K562 (cell line): Measurements from ENCODE around the gene TAGLN3. TPM values are rescaled to one million over a fixed set of nuclear protein-coding genes. Genes with fewer than 3 reads are reported as not detected.

Source experiments
- ATAC-seq: fragments of 200-7000 bp; cut with Tn5 transposase; 3 replicates; pipeline ENCODE4 v1.9.1; 2020; ENCODE audit warnings: moderate library complexity
- BruUV-seq: library from RNA; stranded (reverse); fragments of 400-500 nt; replicated peaks from 2 replicates; lab custom pipeline; 2021; lab: Mats Ljungman, UMichigan
- CTCF ChIA-PET: fragments of 300-600 bp; formaldehyde crosslinking; extraction: SDS; loops from one replicate; lab custom pipeline; 2021; ENCODE audit warnings: low intra/inter-chr PET ratio; lab: Yijun Ruan, JAX
- POLR2A ChIA-PET: fragments of 300-600, 350-650 bp; sonication (Branson Sonifier 250); formaldehyde crosslinking; extraction: SDS; loops from one replicate; lab custom pipeline; 2021; ENCODE audit warnings: antibody characterized with exemption, inconsistent platforms; lab: Yijun Ruan, JAX
- DNase-seq, 4 experiments: peaks; one replicate each; pipeline versions ENCODE4 v3.0.0 to v3.0.0-alpha.2; 2011 to 2018; ENCODE audit warnings: low spot score in 3 of 4, mixed read lengths in 3 of 4; ENCODE audit errors: extremely low read depth in 1 of 4
- FAIRE-seq: peaks from 2 replicates; lab custom pipeline; 2011; peaks lifted over from hg19 to GRCh38; lab: Jason Lieb, UNC
- H2AFZ ChIP-seq: 2 replicates; pipeline ENCODE4 v1.6.0; 2011; ENCODE audit warnings: low read depth, low read length, control low read depth, inconsistent platforms
- H3K27ac ChIP-seq: fragments of 200-600 bp; 3 replicates; pipeline ENCODE4 v1.8.0; 2011; ENCODE audit warnings: low read depth, mild to moderate bottlenecking, control low read depth, inconsistent platforms, low read length, moderate library complexity, mixed read lengths; ENCODE audit errors: extremely low read depth
- H3K27me3 ChIP-seq, 2 experiments: fragments of 300-600 bp in 1 of 2; 2 replicates in 1 of 2; 3 replicates in 1 of 2; pipeline versions ENCODE4 v1.6.0 to v1.8.0; 2011; ENCODE audit warnings: inconsistent platforms in 2 of 2, low read length in 2 of 2, mild to moderate bottlenecking in 1 of 2, mixed read lengths in 1 of 2, moderate library complexity in 1 of 2; ENCODE audit not compliant: control insufficient read depth in 2 of 2, insufficient read depth in 2 of 2
- H3K36me3 ChIP-seq: fragments of 300-600 bp; 3 replicates; pipeline ENCODE4 v1.8.0; 2011; ENCODE audit warnings: mild to moderate bottlenecking, low read length, inconsistent platforms; ENCODE audit not compliant: control insufficient read depth, insufficient read depth
- H3K4me1 ChIP-seq, 2 experiments: fragments of 200-600 bp in 1 of 2; replicated peaks in 1 of 2; 2 replicates in 1 of 2; 3 replicates in 1 of 2; pipeline versions ENCODE4 v1.5.1 to v1.8.0; 2011; ENCODE audit warnings: inconsistent platforms in 2 of 2, low read length in 2 of 2, mild to moderate bottlenecking in 1 of 2, mixed read lengths in 1 of 2, moderate library complexity in 1 of 2; ENCODE audit not compliant: control insufficient read depth in 2 of 2, insufficient read depth in 2 of 2
- H3K4me2 ChIP-seq: 2 replicates; pipeline ENCODE4 v1.6.1; 2011; ENCODE audit warnings: low read length, control low read depth, inconsistent platforms, mixed read lengths; ENCODE audit not compliant: insufficient read depth
- H3K4me3 ChIP-seq: fragments of 200-600 bp; sonication (generic), shearing (Covaris generic); 2 replicates; pipeline ENCODE4 v1.5.1; 2016; ENCODE audit warnings: control low read depth, inconsistent platforms
- H3K79me2 ChIP-seq: fragments of 200-600 bp; 3 replicates; pipeline ENCODE4 v1.8.0; 2011; ENCODE audit warnings: low read length, inconsistent platforms; ENCODE audit not compliant: control insufficient read depth, insufficient read depth
- H3K9ac ChIP-seq, 2 experiments: 2 replicates each; pipeline versions ENCODE4 v1.6.0 to v1.6.1; 2011; ENCODE audit warnings: low read depth in 2 of 2, low read length in 2 of 2, control low read depth in 1 of 2, inconsistent platforms in 1 of 2, mild to moderate bottlenecking in 1 of 2, mixed read lengths in 1 of 2; ENCODE audit not compliant: insufficient read depth in 1 of 2
- H3K9me1 ChIP-seq: one replicate; pipeline ENCODE4 v1.6.0; 2011; ENCODE audit warnings: inconsistent platforms, mild to moderate bottlenecking, low read length, moderate library complexity; ENCODE audit not compliant: control insufficient read depth, insufficient read depth
- H3K9me3 ChIP-seq: replicated peaks from 2 replicates; pipeline ENCODE4 v1.5.1; 2011; ENCODE audit warnings: low read depth, low read length, inconsistent platforms; ENCODE audit not compliant: control insufficient read depth, insufficient read depth
- H4K20me1 ChIP-seq: replicated peaks from 2 replicates; pipeline ENCODE4 v1.6.1; 2011; ENCODE audit warnings: low read length, inconsistent platforms, mixed read lengths; ENCODE audit not compliant: control insufficient read depth, insufficient read depth
- BMI1 ChIP-seq: fragments of 150-350 bp; IDR thresholded peaks from 2 replicates; pipeline ENCODE4 v1.6.1; 2014; ENCODE audit warnings: low read length
- BRD9 ChIP-seq: fragments of 450-650 bp; IDR thresholded peaks from 2 replicates; pipeline ENCODE4 v1.6.1; 2018; ENCODE audit warnings: low read depth; ENCODE audit not compliant: partially characterized antibody
- EGR1 ChIP-seq: fragments of 450-650 bp; conservative IDR thresholded peaks from 2 replicates; pipeline ENCODE4 v1.6.1; 2017; ENCODE audit warnings: mild to moderate bottlenecking
- FOXA1 ChIP-seq: fragments of 450-650 bp; IDR thresholded peaks from 2 replicates; pipeline ENCODE4 v1.6.1; 2016; ENCODE audit warnings: mild to moderate bottlenecking, borderline replicate concordance
- HMG20B ChIP-seq: fragments of 250-450 bp; sonication (Bioruptor Pico); IDR thresholded peaks from 2 replicates; pipeline ENCODE4 v1.5.0; 2021; ENCODE audit warnings: mild to moderate bottlenecking
- IRF1 ChIP-seq: sonication (generic); formaldehyde crosslinking; IDR thresholded peaks from 2 replicates; pipeline ENCODE4 v1.8.0; 2022; ENCODE audit warnings: missing genetic modification reagents, mild to moderate bottlenecking, borderline replicate concordance
- MAFG ChIP-seq: fragments of 450-650 bp; conservative IDR thresholded peaks from 2 replicates; pipeline ENCODE4 v1.6.1; 2016; ENCODE audit warnings: missing genetic modification characterization, missing compliant biosample characterization
- NFRKB ChIP-seq: fragments of 450-650 bp; IDR thresholded peaks from 2 replicates; pipeline ENCODE4 v1.6.1; 2016; ENCODE audit warnings: low read depth
- NONO ChIP-seq, 2 experiments: fragments of 200-400 bp in 1 of 2; fragments of 450-650 bp in 1 of 2; formaldehyde crosslinking in 1 of 2; IDR thresholded peaks; 2 replicates each; pipeline ENCODE4 v1.6.1; 2017; ENCODE audit warnings: low read depth in 2 of 2, mild to moderate bottlenecking in 2 of 2, moderate library complexity in 2 of 2, low read length in 1 of 2
- RBM15 ChIP-seq: fragments of 200-400 bp; formaldehyde crosslinking; IDR thresholded peaks from 2 replicates; pipeline ENCODE4 v1.6.1; 2018; ENCODE audit warnings: mild to moderate bottlenecking, low read length, moderate library complexity; ENCODE audit not compliant: insufficient read depth
- STAT6 ChIP-seq: sonication (generic); formaldehyde crosslinking; IDR thresholded peaks from 2 replicates; pipeline ENCODE4 v1.8.1; 2023; ENCODE audit warnings: mild to moderate bottlenecking, missing genetic modification reagents
- XRCC5 ChIP-seq: fragments of 200-400 bp; formaldehyde crosslinking; IDR thresholded peaks from 2 replicates; pipeline ENCODE4 v1.6.1; 2017; ENCODE audit warnings: low read depth, mild to moderate bottlenecking, low read length
- ZNF766 ChIP-seq: fragments of 200-800 bp; sonication (Bioruptor generic); conservative IDR thresholded peaks from 2 replicates; pipeline ENCODE4 v1.6.1; 2016; ENCODE audit warnings: missing genetic modification characterization, missing compliant biosample characterization
- WGBS: fragments of 100-300 bp; shearing (Covaris generic); methylation state at CpG from one replicate; pipeline ENCODE4 v1.1.6; 2016; ENCODE audit warnings: low coverage, mixed read lengths; ENCODE audit not compliant: insufficient coverage; ENCODE audit errors: missing lambda C conversion rate; 5-methylcytosine and 5-hydroxymethylcytosine counted together
- in situ Hi-C: fragments of 300-500 bp; cut with MboI; formaldehyde crosslinking; loops from 4 replicates; pipeline ENCODE4 v1.15.0; 2018; ENCODE audit warnings: inconsistent platforms, mixed read lengths
- intact Hi-C: fragments of 100-400 bp; cut with micrococcal nuclease; formaldehyde crosslinking; loops from 2 replicates; pipeline ENCODE4 v1.14.2; 2022
- polyA plus RNA-seq, 8 experiments: library from polyadenylated mRNA; depleted of rRNA in 4 of 8; stranded (reverse) in 5 of 8; unstranded in 3 of 8; fragments of >200 nt; fragmentation: Nextera tagmentation in 2 of 8; fragmentation: Illumina TruSeq in 1 of 8; extraction: Ambion mirVana in 2 of 8; extraction: Trizol in 1 of 8; gene quantifications; 2 replicates each; pipeline versions ENCODE4 v1.2.1 to v1.2.3, GENCODE V29; 2011 to 2014; ENCODE audit warnings: inconsistent platforms in 1 of 8, missing spikeins in 1 of 8
- total RNA-seq, 7 experiments: library from RNA; depleted of rRNA in 6 of 7; stranded (reverse); fragments of >200 nt in 6 of 7; fragmentation: Illumina TruSeq in 2 of 7; extraction: Trizol in 2 of 7; gene quantifications; 2 replicates each; pipeline versions ENCODE4 v1.2.1 to v1.2.3, GENCODE V29; 2011 to 2021; ENCODE audit warnings: low replicate concordance in 1 of 7
- TF ChIP-seq, protein P1 (sequence below): fragments of 250-450 bp; sonication (Bioruptor Pico); IDR thresholded peaks from 2 replicates; pipeline ENCODE4 v1.4.0; 2020; ENCODE audit warnings: mild to moderate bottlenecking

TAGLN3 gene
- total and polyA plus RNA-seq, 9 of the 15 experiments (the other 6 are each of a cell fraction or from before 2014, with no cell fraction given), result 0.06 TPM; not detected in 7

- Histone ChIP-seq H3K4me3 (no peak overlapping the region), H3K4me1 (no peaks in the 10 kb centered on the region), H2AFZ (no peak overlapping the region), H3K9ac (no peak overlapping the region), H3K27ac (no peak overlapping the region), H3K9me3 (no peaks in the 10 kb centered on the region), H3K4me2 (no peak overlapping the region), H3K9me1 (no peaks in the 10 kb centered on the region), H3K27me3 (no peaks in the 10 kb centered on the region)
- DNase-seq, result no peak
- ChIA-PET POLR2A (no interaction called here), CTCF (no interaction called here)
- no peak for ATAC-seq
- intact Hi-C loops, result no loop called here
- BruUV-seq, result no TSS peak
- in situ Hi-C loops, result no loop called here
- no peak for FAIRE-seq
- 0% methylated on average over 4 of the region's 4 CpGs for WGBS
- TF ChIP-seq EGR1, result no peak
- TF ChIP-seq RBM15, result no peak
- TF ChIP-seq STAT6 (CRISPR knock-in tag), result no peak
- TF ChIP-seq NFRKB, result no peak
- no peak for TF ChIP-seq XRCC5
- TF ChIP-seq, protein P1, sequence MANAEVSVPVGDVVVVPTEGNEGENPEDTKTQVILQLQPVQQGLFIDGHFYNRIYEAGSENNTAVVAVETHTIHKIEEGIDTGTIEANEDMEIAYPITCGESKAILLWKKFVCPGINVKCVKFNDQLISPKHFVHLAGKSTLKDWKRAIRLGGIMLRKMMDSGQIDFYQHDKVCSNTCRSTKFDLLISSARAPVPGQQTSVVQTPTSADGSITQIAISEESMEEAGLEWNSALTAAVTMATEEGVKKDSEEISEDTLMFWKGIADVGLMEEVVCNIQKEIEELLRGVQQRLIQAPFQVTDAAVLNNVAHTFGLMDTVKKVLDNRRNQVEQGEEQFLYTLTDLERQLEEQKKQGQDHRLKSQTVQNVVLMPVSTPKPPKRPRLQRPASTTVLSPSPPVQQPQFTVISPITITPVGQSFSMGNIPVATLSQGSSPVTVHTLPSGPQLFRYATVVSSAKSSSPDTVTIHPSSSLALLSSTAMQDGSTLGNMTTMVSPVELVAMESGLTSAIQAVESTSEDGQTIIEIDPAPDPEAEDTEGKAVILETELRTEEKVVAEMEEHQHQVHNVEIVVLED (CRISPR knock-in tag), result no peak
- no peak for TF ChIP-seq BMI1
- TF ChIP-seq MAFG (tag), result no peak
- no peak for TF ChIP-seq FOXA1
- TF ChIP-seq IRF1 (CRISPR knock-in tag), result no peak
- no peak for TF ChIP-seq BRD9
- TF ChIP-seq ZNF766 (CRISPR knock-in tag), result no peak
- TF ChIP-seq HMG20B (CRISPR knock-in tag), result no peak
- TF ChIP-seq NONO (IDR thresholded peaks at IDR 0.05; ENCODE audit: low read depth in 2 of 2, low read length in 1 of 2), result no peak
- TF ChIP-seq, all 486 proteins: peak for 0
- H3K36me3 ChIP-seq, result no peaks in the 10 kb centered on the region
- H3K79me2 ChIP-seq, result no peaks in the 10 kb centered on the region
- no peaks in the 10 kb centered on the region for H4K20me1 ChIP-seq
These were observed 47.9 kb downstream of the TAGLN3 start for GRCh38 chr3:112046599-112046998.
